Parathyroid adenoma (tissue), 2 donors: Measurements from ENCODE around the gene PHYHIPL.

ENCODE experiments used
- H2AFZ ChIP-seq: fragments of 300-600 bp; sonication (generic); one replicate; pipeline ENCODE4 v1.7.0; 2017; ENCODE audit warnings: antibody characterized with exemption, mild to moderate bottlenecking
- H3K27ac ChIP-seq: fragments of 300-600 bp; sonication (generic); one replicate; pipeline ENCODE4 v1.7.0; 2017
- H3K27me3 ChIP-seq: fragments of 300-600 bp; sonication (generic); one replicate; pipeline ENCODE4 v1.7.0; 2017; ENCODE audit warnings: low read length; ENCODE audit not compliant: control insufficient read depth, insufficient read depth
- H3K36me3 ChIP-seq: fragments of 300-600 bp; sonication (generic); one replicate; pipeline ENCODE4 v1.7.0; 2017; ENCODE audit warnings: low read length; ENCODE audit not compliant: control insufficient read depth, insufficient read depth
- H3K4me1 ChIP-seq: fragments of 300-600 bp; sonication (generic); one replicate; pipeline ENCODE4 v1.7.0; 2017; ENCODE audit warnings: control low read depth
- H3K4me2 ChIP-seq: fragments of 300-600 bp; sonication (generic); one replicate; pipeline ENCODE4 v1.7.0; 2017; ENCODE audit warnings: low read length
- H3K4me3 ChIP-seq: fragments of 300-600 bp; sonication (generic); one replicate; pipeline ENCODE4 v1.7.0; 2017; ENCODE audit warnings: low read depth, low read length
- H3K79me2 ChIP-seq: fragments of 300-600 bp; sonication (generic); one replicate; pipeline ENCODE4 v1.7.0; 2017; ENCODE audit warnings: control low read depth
- H3K9ac ChIP-seq: fragments of 300-600 bp; sonication (generic); one replicate; pipeline ENCODE4 v1.7.0; 2017; ENCODE audit warnings: mild to moderate bottlenecking
- H3K9me3 ChIP-seq: fragments of 300-600 bp; sonication (generic); one replicate; pipeline ENCODE4 v1.7.0; 2017; ENCODE audit warnings: low read length; ENCODE audit not compliant: control insufficient read depth
- CTCF ChIP-seq: fragments of 300-600 bp; sonication (generic); IDR thresholded peaks from one replicate; pipeline ENCODE4 v1.7.0; 2017; ENCODE audit warnings: antibody characterized with exemption, mild to moderate bottlenecking
- donor health status: primary hyperparathyroidism.

PHYHIPL gene

DNA sequence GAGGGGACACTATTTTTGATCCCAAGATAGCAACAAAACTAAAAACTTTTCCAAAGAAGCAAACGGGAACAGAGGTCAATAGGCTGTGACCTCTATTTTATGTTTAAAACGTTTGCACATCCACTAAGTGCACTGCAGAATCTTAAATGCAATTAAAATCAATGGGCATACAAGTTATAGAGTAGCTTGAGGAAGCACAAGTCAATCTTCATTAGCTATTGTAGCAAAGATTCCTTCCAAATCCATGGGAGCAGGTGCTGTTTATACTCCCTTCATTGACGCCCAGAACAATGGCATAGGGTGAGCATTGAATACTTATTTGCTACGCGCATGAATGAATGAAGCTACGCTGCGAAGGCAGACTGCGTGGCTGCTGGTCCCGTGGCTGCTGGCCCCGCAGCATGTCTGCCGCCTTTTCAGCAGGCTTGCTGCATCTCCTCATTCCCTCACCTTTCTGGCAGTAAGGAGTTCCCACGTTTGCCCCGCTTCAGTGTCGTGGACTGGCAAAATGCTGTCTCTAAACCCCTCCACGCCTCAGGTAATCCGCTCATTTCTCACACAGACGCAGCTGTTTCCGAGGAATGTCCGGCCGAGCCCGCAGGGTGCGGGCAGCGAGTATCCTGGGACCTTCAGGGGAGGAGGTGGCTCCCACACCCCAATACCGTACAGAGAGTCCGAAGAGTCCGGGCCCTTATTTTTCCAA is 754 bp upstream of the PHYHIPL start:
- no peaks in the 10 kb centered on the region for H3K36me3 ChIP-seq
- no peak for TF ChIP-seq CTCF
- H3K27me3 ChIP-seq = no peaks in the 10 kb centered on the region
- H3K4me1 ChIP-seq = no peaks in the 10 kb centered on the region
- H3K4me3 ChIP-seq = peak overlapping the region; percentile 11
- peak overlapping the region; percentile 73 for H2AFZ ChIP-seq
- no peak overlapping the region for H3K27ac ChIP-seq
- no peaks in the 10 kb centered on the region for H3K9me3 ChIP-seq
- no peak overlapping the region for H3K9ac ChIP-seq
- no peaks in the 10 kb centered on the region for H3K79me2 ChIP-seq
- H3K4me2 ChIP-seq = peak overlapping the region; percentile 25

- H3K27me3 ChIP-seq = no peaks in the 10 kb centered on the region
- peak overlapping the region; percentile 25 for H3K4me2 ChIP-seq
- no peaks in the 10 kb centered on the region for H3K36me3 ChIP-seq
- no peak overlapping the region for H3K4me3 ChIP-seq
- no peaks in the 10 kb centered on the region for H3K4me1 ChIP-seq
- TF ChIP-seq CTCF = no peak
- no peak overlapping the region for H3K9ac ChIP-seq
- H3K9me3 ChIP-seq = no peaks in the 10 kb centered on the region
- H3K27ac ChIP-seq = no peak overlapping the region
- peak overlapping the region; percentile 71 for H2AFZ ChIP-seq
- no peaks in the 10 kb centered on the region for H3K79me2 ChIP-seq
Observed at GRCh38 chr10:59177031-59177797, 771 bp downstream of the PHYHIPL start.

GRCh38 chr10:59177836-59178235 is 1.4 kb downstream of the PHYHIPL start:
- H3K79me2 ChIP-seq = no peaks in the 10 kb centered on the region
- no peaks in the 10 kb centered on the region for H3K9me3 ChIP-seq
- no peak overlapping the region for H3K4me3 ChIP-seq
- H3K4me2 ChIP-seq = no peak overlapping the region
- H3K27ac ChIP-seq = no peak overlapping the region
- no peak overlapping the region for H2AFZ ChIP-seq
- no peaks in the 10 kb centered on the region for H3K27me3 ChIP-seq
- no peaks in the 10 kb centered on the region for H3K36me3 ChIP-seq
- H3K9ac ChIP-seq = no peak overlapping the region
- TF ChIP-seq CTCF = no peak
- H3K4me1 ChIP-seq = no peaks in the 10 kb centered on the region

DNA sequence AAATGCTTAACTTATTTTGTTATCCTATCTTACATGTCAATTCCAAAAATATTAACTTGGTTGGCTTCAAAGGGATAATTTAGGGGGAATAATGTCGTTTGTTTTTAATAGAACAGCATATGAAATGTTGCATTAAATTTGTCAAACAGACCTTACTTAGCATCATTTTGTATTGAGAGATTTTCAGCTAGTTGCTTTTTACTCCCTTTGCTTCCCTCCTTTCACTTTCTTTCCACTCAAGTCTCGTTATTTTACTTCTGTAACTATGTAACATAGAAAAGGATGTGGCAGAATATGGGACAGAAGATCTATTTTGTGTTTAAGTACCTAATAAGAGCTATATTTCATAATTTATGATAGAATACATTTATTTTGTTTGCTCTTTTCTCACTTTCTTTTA is 2.6 kb downstream of the PHYHIPL start:
- H3K4me2 ChIP-seq = no peak overlapping the region
- no peaks in the 10 kb centered on the region for H3K4me1 ChIP-seq
- no peaks in the 10 kb centered on the region for H3K27me3 ChIP-seq
- H3K27ac ChIP-seq = no peak overlapping the region
- H3K36me3 ChIP-seq = no peaks in the 10 kb centered on the region
- no peak overlapping the region for H3K9ac ChIP-seq
- H3K79me2 ChIP-seq = no peaks in the 10 kb centered on the region
- no peak overlapping the region for H2AFZ ChIP-seq
- no peak overlapping the region for H3K4me3 ChIP-seq
- H3K9me3 ChIP-seq = no peaks in the 10 kb centered on the region
- TF ChIP-seq CTCF = no peak
